Keratinocyte (primary cell): Measurements from ENCODE around the gene VRK2. TPM values are rescaled to one million over a fixed set of nuclear protein-coding genes. Genes with fewer than 3 reads are reported as not detected.
"Not testable (repeated sequence)": the region's sequence is repeated elsewhere in the genome, so short reads cannot be mapped to it uniquely, and the experiment has no call there.

Source experiments
- DNase-seq: peaks from one replicate; pipeline ENCODE4 v3.0.0-alpha.2; 2011; ENCODE audit warnings: low read depth, missing footprints, low spot score
- FAIRE-seq: peaks from 2 replicates; lab custom pipeline; 2011; peaks lifted over from hg19 to GRCh38; lab: Jason Lieb, UNC
- H2AFZ ChIP-seq: 2 replicates; pipeline ENCODE4 v1.6.0; 2012; ENCODE audit warnings: low read length, control low read depth, inconsistent platforms; ENCODE audit not compliant: control insufficient read depth
- H3K27ac ChIP-seq: 2 replicates; pipeline ENCODE4 v1.5.1; 2011; ENCODE audit warnings: low read length; ENCODE audit not compliant: control insufficient read depth, insufficient read depth
- H3K27me3 ChIP-seq: 3 replicates; pipeline ENCODE4 v1.6.0; 2011; ENCODE audit warnings: low read length; ENCODE audit not compliant: control insufficient read depth, insufficient read depth; ENCODE audit errors: extremely low read depth
- H3K36me3 ChIP-seq, 2 experiments: 2 replicates in 1 of 2; 3 replicates in 1 of 2; pipeline ENCODE4 v1.5.1; 2011; ENCODE audit warnings: low read length in 2 of 2, mild to moderate bottlenecking in 1 of 2; ENCODE audit not compliant: control insufficient read depth in 2 of 2, insufficient read depth in 2 of 2; ENCODE audit errors: extremely low read depth in 1 of 2
- H3K4me1 ChIP-seq: 3 replicates; pipeline ENCODE4 v1.5.1; 2011; ENCODE audit warnings: low read length; ENCODE audit not compliant: control insufficient read depth, insufficient read depth; ENCODE audit errors: extremely low read depth
- H3K4me2 ChIP-seq: 3 replicates; pipeline ENCODE4 v1.6.0; 2011; ENCODE audit warnings: low read depth, low read length; ENCODE audit not compliant: control insufficient read depth, insufficient read depth; ENCODE audit errors: extremely low read depth
- H3K4me3 ChIP-seq, 3 experiments: fragments of 200-600 bp in 1 of 3; sonication (generic) in 1 of 3; 2 replicates in 2 of 3; 3 replicates in 1 of 3; pipeline ENCODE4 v1.5.1; 2011 to 2016; ENCODE audit warnings: low read length in 3 of 3, mild to moderate bottlenecking in 3 of 3, control low read depth in 2 of 3, inconsistent platforms in 1 of 3, low read depth in 1 of 3, mixed read lengths in 1 of 3, mixed run types in 1 of 3, moderate library complexity in 1 of 3; ENCODE audit not compliant: control insufficient read depth in 2 of 3, insufficient read depth in 2 of 3; ENCODE audit errors: extremely low read depth in 1 of 3
- H3K79me2 ChIP-seq: 2 replicates; pipeline ENCODE4 v1.6.0; 2012; ENCODE audit warnings: low read length; ENCODE audit not compliant: control insufficient read depth, insufficient read depth
- H3K9ac ChIP-seq: 3 replicates; pipeline ENCODE4 v1.6.0; 2011; ENCODE audit warnings: low read length; ENCODE audit not compliant: control insufficient read depth, insufficient read depth; ENCODE audit errors: extremely low read depth
- H3K9me1 ChIP-seq: 3 replicates; pipeline ENCODE4 v1.6.0; 2011; ENCODE audit warnings: low read length; ENCODE audit not compliant: control insufficient read depth, insufficient read depth; ENCODE audit errors: extremely low read depth
- H3K9me3 ChIP-seq: 2 replicates; pipeline ENCODE4 v1.5.1; 2012; ENCODE audit warnings: low read depth, low read length; ENCODE audit not compliant: control insufficient read depth
- H4K20me1 ChIP-seq: 3 replicates; pipeline ENCODE4 v1.6.0; 2011; ENCODE audit warnings: low read length; ENCODE audit not compliant: control insufficient read depth, insufficient read depth; ENCODE audit errors: extremely low read depth
- EZH2 ChIP-seq: IDR thresholded peaks from one replicate; pipeline ENCODE4 v1.6.1; 2012; ENCODE audit warnings: inconsistent platforms, mild to moderate bottlenecking, low read length, moderate library complexity
- dilution Hi-C: fragments of 300-500 bp; cut with MboI; formaldehyde crosslinking; loops from one replicate; pipeline ENCODE4 v1.7.0; 2020; ENCODE audit warnings: low sequenced_read_pairs; ENCODE audit not compliant: extremely low pct_ligation_motif_present
- polyA plus RNA-seq, 5 experiments: library from polyadenylated mRNA; depleted of rRNA in 3 of 5; stranded (reverse) in 3 of 5; stranded (forward) in 1 of 5; unstranded in 1 of 5; fragments of >200 nt; gene quantifications; 1 replicate in 1 of 5; 2 replicates in 3 of 5; 3 replicates in 1 of 5; pipeline versions ENCODE4 v1.2.1 to v1.2.3, GENCODE V29; 2011 to 2012; ENCODE audit warnings: missing spikeins in 2 of 5, low read depth in 1 of 5, low replicate concordance in 1 of 5
- TF ChIP-seq, protein P1 (sequence below), 3 experiments: IDR thresholded peaks in 1 of 3; conservative IDR thresholded peaks in 1 of 3; optimal IDR thresholded peaks in 1 of 3; 2 replicates in 2 of 3; 3 replicates in 1 of 3; pipeline versions ENCODE3 to v1.5.1; 2011; ENCODE audit warnings: low read length in 3 of 3, mild to moderate bottlenecking in 3 of 3, moderate library complexity in 2 of 3, control low read depth in 1 of 3, inconsistent platforms in 1 of 3; ENCODE audit not compliant: insufficient read depth in 2 of 3; ENCODE audit errors: extremely low read depth in 1 of 3

VRK2 gene
- polyA plus RNA-seq, 1 donor (not counting 4 experiments of a cell fraction or from before 2014, with no cell fraction given): 27.6 TPM

GRCh38 chr2:58163913-58164312, 117.3 kb downstream of the VRK2 start:
- Histone ChIP-seq H3K27me3 (no peaks in the 10 kb centered on the region), H3K79me2 (no peaks in the 10 kb centered on the region), H3K27ac (no peak overlapping the region), H3K9ac (no peak overlapping the region), H3K36me3 (peaks cover 0 to 4% of the 10 kb centered on the region in 2 experiments), H3K4me3 (no peak overlapping the region), H3K4me1 (no peaks in the 10 kb centered on the region), H4K20me1 (no peaks in the 10 kb centered on the region), H3K4me2 (no peak overlapping the region), H3K9me1 (no peaks in the 10 kb centered on the region), H3K9me3 (no peaks in the 10 kb centered on the region), H2AFZ (no peak overlapping the region)
- no peak for TF ChIP-seq EZH2
- TF ChIP-seq, protein P1, sequence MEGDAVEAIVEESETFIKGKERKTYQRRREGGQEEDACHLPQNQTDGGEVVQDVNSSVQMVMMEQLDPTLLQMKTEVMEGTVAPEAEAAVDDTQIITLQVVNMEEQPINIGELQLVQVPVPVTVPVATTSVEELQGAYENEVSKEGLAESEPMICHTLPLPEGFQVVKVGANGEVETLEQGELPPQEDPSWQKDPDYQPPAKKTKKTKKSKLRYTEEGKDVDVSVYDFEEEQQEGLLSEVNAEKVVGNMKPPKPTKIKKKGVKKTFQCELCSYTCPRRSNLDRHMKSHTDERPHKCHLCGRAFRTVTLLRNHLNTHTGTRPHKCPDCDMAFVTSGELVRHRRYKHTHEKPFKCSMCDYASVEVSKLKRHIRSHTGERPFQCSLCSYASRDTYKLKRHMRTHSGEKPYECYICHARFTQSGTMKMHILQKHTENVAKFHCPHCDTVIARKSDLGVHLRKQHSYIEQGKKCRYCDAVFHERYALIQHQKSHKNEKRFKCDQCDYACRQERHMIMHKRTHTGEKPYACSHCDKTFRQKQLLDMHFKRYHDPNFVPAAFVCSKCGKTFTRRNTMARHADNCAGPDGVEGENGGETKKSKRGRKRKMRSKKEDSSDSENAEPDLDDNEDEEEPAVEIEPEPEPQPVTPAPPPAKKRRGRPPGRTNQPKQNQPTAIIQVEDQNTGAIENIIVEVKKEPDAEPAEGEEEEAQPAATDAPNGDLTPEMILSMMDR (optimal IDR thresholded peaks at IDR 0.05 in 1 of 3, IDR thresholded peaks at IDR 0.05 in 1 of 3, conservative IDR thresholded peaks at IDR 0.05 in 1 of 3; ENCODE audit: extremely low read depth in 1 of 3, insufficient read depth in 2 of 3, low read length in 3 of 3): no peak
- FAIRE-seq: no peak
- dilution Hi-C loops: no loop called here
- no peak for DNase-seq

GRCh38 chr2:58168130-58168529, 121.5 kb downstream of the VRK2 start:
- H3K36me3 ChIP-seq, H3K27ac ChIP-seq, dilution Hi-C loops, DNase-seq, H3K27me3 ChIP-seq, FAIRE-seq, H3K79me2 ChIP-seq, H3K4me3 ChIP-seq, H3K9ac ChIP-seq, H3K9me1 ChIP-seq, H3K9me3 ChIP-seq, H4K20me1 ChIP-seq, H3K4me1 ChIP-seq, H2AFZ ChIP-seq, H3K4me2 ChIP-seq: not testable (repeated sequence)

GRCh38 chr2:58169845-58170244, 123.2 kb downstream of the VRK2 start:
- H3K4me1 ChIP-seq, H2AFZ ChIP-seq, H3K4me2 ChIP-seq, H3K9me1 ChIP-seq, DNase-seq, dilution Hi-C loops, H3K36me3 ChIP-seq, H4K20me1 ChIP-seq, H3K79me2 ChIP-seq, H3K9me3 ChIP-seq, H3K9ac ChIP-seq, H3K4me3 ChIP-seq, H3K27me3 ChIP-seq, FAIRE-seq, H3K27ac ChIP-seq: not testable (repeated sequence)

GRCh38 chr2:58170334-58170933, 123.8 kb downstream of the VRK2 start:
- H4K20me1 ChIP-seq, H3K9me3 ChIP-seq, H2AFZ ChIP-seq, H3K4me3 ChIP-seq, FAIRE-seq, DNase-seq, H3K4me2 ChIP-seq, H3K27me3 ChIP-seq, H3K9ac ChIP-seq, H3K27ac ChIP-seq, H3K79me2 ChIP-seq, H3K36me3 ChIP-seq, H3K4me1 ChIP-seq, H3K9me1 ChIP-seq, dilution Hi-C loops: not testable (repeated sequence)
